Ishikawa (cell line): Measurements from ENCODE around the gene MEF2B.

ENCODE experiments used
- CEBPB ChIP-seq: IDR thresholded peaks from 2 replicates; pipeline ENCODE4 v1.6.1; 2012
- CREB1 ChIP-seq: IDR thresholded peaks from 2 replicates; pipeline ENCODE4 v1.6.1; 2012; ENCODE audit warnings: low read depth
- EGR1 ChIP-seq: IDR thresholded peaks from 2 replicates; pipeline ENCODE4 v1.6.1; 2012
- EP300 ChIP-seq: IDR thresholded peaks from 2 replicates; pipeline ENCODE4 v1.6.1; 2012; ENCODE audit warnings: borderline replicate concordance
- FOXM1 ChIP-seq: IDR thresholded peaks from 2 replicates; pipeline ENCODE4 v1.6.1; 2012; ENCODE audit warnings: low read depth, borderline replicate concordance
- MAX ChIP-seq: IDR thresholded peaks from 2 replicates; pipeline ENCODE4 v1.6.1; 2012
- NFIC ChIP-seq: IDR thresholded peaks from 2 replicates; pipeline ENCODE4 v1.6.1; 2012
- RAD21 ChIP-seq: IDR thresholded peaks from 2 replicates; pipeline ENCODE4 v1.6.1; 2012; ENCODE audit warnings: low read depth
- REST ChIP-seq: IDR thresholded peaks from 2 replicates; pipeline ENCODE4 v1.6.1; 2012; ENCODE audit warnings: low read depth, mild to moderate bottlenecking
- TAF1 ChIP-seq: IDR thresholded peaks from 2 replicates; pipeline ENCODE4 v1.6.1; 2012; ENCODE audit warnings: low read depth, mild to moderate bottlenecking
- TCF12 ChIP-seq: IDR thresholded peaks from 2 replicates; pipeline ENCODE4 v1.6.1; 2012; ENCODE audit warnings: low read depth
- TEAD4 ChIP-seq: IDR thresholded peaks from 2 replicates; pipeline ENCODE4 v1.6.1; 2012
- USF1 ChIP-seq: IDR thresholded peaks from 2 replicates; pipeline ENCODE4 v1.6.1; 2012
- YY1 ChIP-seq: IDR thresholded peaks from 2 replicates; pipeline ENCODE4 v1.6.1; 2012; ENCODE audit warnings: low read depth
- ZBTB7A ChIP-seq: IDR thresholded peaks from 2 replicates; pipeline ENCODE4 v1.6.1; 2012; ENCODE audit warnings: low read depth

Gene MEF2B

GRCh38 chr19:19203012-19203856 lies 33.2 kb upstream of the MEF2B start, which contains the start of gene NR2C2AP:
Gene NR2C2AP (minus strand): TSS chr19:19203414. CDS start chr19:19203060, 354 bp downstream.
- TF ChIP-seq MAX (peak; percentile 93), TCF12 (peak; percentile 21; the same call in 1 of the 2 replicates), EP300 (0 out of 2 replicates have a peak, but pooled peaks have one; percentile 23), FOXM1 (no peak)

GRCh38 chr19:19202707-19203011 lies 32.6 kb upstream of the MEF2B start:
- TF ChIP-seq YY1 = no peak
- TF ChIP-seq TCF12 = no peak
- no peak for TF ChIP-seq RAD21
- no peak for TF ChIP-seq CREB1
- no peak for TF ChIP-seq TEAD4
- TF ChIP-seq REST = no peak
- TF ChIP-seq NFIC = no peak
- no peak for TF ChIP-seq MAX
- TF ChIP-seq USF1 = no peak
- no peak for TF ChIP-seq EGR1
- TF ChIP-seq CEBPB = no peak

- TF ChIP-seq NFIC (no peak), FOXM1 (no peak), TAF1 (no peak), USF1 (no peak), MAX (no peak), ZBTB7A (no peak), RAD21 (no peak), YY1 (no peak), TEAD4 (no peak), EGR1 (no peak), EP300 (no peak), CREB1 (no peak), TCF12 (no peak), REST (no peak), CEBPB (no peak)
Measured at GRCh38 chr19:19201697-19202630, 31.9 kb upstream of the MEF2B start.

GRCh38 chr19:19193926-19194325 lies 23.9 kb upstream of the MEF2B start:
- TF ChIP-seq TAF1 = no peak
- no peak for TF ChIP-seq EGR1
- no peak for TF ChIP-seq CREB1
- TF ChIP-seq USF1 = no peak
- no peak for TF ChIP-seq NFIC
- TF ChIP-seq MAX = no peak
- no peak for TF ChIP-seq FOXM1
- no peak for TF ChIP-seq YY1
- TF ChIP-seq RAD21 = no peak
- TF ChIP-seq TEAD4 = no peak
- no peak for TF ChIP-seq ZBTB7A
